ENCODE measurements around the gene ARHGAP19.
"Not testable (repeated sequence)": the region's sequence is repeated elsewhere in the genome, so short reads cannot be mapped to it uniquely, and the experiment has no call there.

Gene ARHGAP19

DNA sequence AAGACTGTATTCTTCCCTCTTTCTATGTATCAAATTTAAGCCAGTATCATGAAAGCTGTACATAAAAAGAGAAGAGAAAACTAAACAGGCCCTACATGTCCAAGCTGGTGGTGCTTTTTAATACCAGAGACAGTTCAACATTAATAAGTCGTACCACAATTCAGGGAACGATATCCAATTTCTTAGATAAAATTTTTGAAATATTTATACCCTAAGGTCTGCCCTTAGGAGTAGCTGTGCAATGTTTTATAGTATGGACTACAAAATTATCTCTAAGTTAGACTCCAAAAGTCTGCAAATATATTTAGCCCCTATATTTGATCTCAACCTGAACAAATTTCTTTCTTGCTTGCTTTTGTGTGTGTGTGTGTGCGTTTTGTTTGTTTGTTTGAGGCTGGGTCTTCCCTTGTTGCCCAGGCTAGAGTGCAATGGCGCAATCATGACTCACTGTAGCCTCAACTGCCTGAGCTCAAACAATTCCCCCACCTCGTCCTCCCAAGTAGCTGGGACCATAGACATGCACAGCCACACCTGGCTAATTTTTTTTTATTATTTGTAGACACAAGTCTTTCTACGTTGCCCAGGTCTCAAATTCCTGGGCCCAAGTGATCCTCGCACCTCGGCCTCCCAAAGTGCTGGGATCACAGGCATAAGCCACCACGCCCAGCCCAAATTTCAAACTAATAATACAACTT, 13.2 kb downstream of the ARHGAP19 start:
- DNase-seq (ENCODE audit: low read depth), result no peak

- DNase-seq (ENCODE audit: low read depth), result no peak
Observed at GRCh38 chr10:97278491-97278989, 13.9 kb downstream of the ARHGAP19 start.

GRCh38 chr10:97277551-97277950, 14.9 kb downstream of the ARHGAP19 start:
- DNase-seq (ENCODE audit: low read depth), result no peak

DNA sequence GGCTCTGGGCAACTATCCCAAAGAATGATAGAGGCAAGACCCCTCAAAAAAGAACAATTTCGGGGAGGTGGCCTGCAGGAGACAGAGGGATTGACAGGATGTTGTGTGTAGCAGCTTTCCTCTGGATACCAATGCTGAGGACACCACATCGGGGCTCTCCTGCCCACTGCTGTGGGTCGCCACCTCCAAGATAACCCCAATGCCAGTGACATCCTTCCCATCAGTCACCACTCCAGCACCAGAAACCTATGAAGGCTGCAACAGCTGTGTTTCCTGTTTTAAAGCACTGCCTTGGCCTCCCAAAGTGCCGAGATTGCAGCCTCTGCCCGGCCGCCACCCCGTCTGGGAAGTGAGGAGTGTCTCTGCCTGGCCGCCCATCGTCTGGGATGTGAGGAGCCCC, 17.6 kb downstream of the ARHGAP19 start:
- no peak for DNase-seq (ENCODE audit: low read depth)

GRCh38 chr10:97273700-97274099, 18.7 kb downstream of the ARHGAP19 start:
- no peak for DNase-seq (ENCODE audit: low read depth)

- DNase-seq (ENCODE audit: low read depth), result no peak
Observed at GRCh38 chr10:97270523-97271154, 21.8 kb downstream of the ARHGAP19 start.

DNA sequence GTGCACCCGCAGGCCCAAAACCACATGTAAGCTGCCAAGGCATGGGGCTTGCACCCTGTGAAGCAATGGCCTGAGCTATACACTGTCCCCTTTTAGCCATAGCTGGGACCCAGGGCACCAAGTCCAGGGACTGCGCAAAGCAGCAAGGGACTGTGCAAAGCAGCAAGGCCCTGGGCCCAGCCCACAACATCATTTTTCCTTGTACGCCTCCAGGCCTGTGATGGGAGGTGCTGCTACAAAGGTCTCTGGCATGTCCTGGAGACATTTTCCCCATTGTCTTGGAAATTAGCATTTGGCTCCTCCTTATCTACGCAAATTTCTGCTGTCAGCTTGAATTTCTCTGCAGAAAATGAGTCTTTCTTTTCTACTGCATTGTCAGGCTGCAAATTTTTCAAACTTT, 24.8 kb downstream of the ARHGAP19 start:
- no peak for DNase-seq (ENCODE audit: low read depth)

- not testable (repeated sequence) for DNase-seq (ENCODE audit: low read depth)
Observed at GRCh38 chr10:97265095-97265494, 27.3 kb downstream of the ARHGAP19 start.

DNA sequence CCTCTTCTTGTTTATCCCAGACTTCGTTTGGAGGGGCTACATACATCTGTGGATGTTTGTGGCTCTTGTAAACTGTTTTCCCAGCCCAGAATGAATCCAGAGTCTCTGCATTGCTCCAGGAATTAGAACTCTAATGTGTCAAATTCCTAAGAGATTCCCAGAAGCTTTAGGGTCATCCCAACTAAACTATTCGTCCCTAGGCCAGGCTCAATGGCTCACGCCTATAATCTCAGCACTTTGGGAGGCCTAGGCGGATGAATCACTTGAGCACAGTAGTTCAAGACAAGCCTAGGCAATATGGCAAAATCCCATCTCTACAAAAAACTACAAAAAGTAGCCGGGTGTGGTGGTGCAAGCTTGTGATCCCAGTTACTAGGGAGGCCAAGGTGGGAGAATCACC, 28.5 kb downstream of the ARHGAP19 start:
- DNase-seq (ENCODE audit: low read depth), result no peak

DNA sequence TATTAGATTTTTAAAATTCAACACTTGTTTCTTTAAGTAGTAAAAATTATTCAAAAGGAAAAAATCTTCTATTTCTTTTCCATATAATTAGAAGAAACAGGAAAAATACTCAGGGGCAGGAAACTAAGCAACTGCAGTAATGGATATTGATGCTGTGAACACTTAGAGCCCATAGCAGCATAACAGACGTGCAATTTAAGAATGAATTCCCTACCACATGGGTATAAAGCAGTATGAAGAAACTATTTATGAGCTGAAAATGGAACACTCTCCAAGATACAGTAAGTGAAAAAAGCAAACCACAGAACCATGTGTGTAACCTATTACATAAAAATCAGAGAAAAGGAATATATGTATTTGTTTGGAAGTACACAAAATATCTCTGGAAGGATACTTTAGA, 30.8 kb downstream of the ARHGAP19 start:
- no peak for DNase-seq (ENCODE audit: low read depth)

DNA sequence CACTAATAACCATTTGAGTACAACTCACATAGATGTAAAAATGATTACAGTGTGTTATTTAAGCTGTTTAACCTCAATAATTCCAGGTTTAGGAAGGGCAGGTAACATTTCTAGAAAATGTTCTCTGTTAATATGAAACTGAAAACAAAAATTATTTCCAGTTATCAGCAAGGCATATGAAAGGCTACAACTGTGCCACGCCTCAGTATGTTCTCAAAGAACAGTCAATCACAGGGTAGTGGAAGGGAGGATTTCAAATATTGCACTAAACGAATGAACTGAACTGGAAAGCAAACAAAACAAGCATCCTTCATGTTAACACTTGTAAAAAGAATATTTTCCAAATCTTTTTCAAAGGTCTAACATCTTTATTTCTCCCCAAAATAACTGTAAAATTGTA, 31.3 kb downstream of the ARHGAP19 start:
- DNase-seq (ENCODE audit: low read depth), result no peak

- no peak for DNase-seq (ENCODE audit: low read depth)
Observed at GRCh38 chr10:97259119-97259518, 33.3 kb downstream of the ARHGAP19 start.

- no peak for DNase-seq (ENCODE audit: low read depth)
Observed at GRCh38 chr10:97256356-97256755, 36.1 kb downstream of the ARHGAP19 start.

- DNase-seq (ENCODE audit: low read depth), result no peak
Observed at GRCh38 chr10:97255512-97256293, 36.7 kb downstream of the ARHGAP19 start.

DNA sequence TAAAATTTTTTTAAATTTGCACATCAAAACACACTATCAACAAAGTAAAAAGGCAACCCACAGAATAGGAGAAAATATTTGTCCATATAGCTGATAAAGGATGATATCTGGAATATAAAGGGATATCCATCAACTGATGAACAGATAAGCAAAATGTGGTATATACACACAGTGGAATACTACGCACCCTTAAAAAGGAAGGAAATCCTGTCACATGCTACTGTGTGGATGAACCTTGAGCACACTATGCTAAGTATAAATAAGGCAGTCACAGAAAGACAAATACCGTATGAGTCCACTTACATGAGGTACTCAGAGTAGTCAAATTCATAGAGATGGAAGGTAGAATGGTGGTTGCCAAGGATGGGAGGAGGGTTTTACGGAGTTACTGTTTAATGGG, 37.7 kb downstream of the ARHGAP19 start:
- DNase-seq (ENCODE audit: low read depth), result no peak

DNA sequence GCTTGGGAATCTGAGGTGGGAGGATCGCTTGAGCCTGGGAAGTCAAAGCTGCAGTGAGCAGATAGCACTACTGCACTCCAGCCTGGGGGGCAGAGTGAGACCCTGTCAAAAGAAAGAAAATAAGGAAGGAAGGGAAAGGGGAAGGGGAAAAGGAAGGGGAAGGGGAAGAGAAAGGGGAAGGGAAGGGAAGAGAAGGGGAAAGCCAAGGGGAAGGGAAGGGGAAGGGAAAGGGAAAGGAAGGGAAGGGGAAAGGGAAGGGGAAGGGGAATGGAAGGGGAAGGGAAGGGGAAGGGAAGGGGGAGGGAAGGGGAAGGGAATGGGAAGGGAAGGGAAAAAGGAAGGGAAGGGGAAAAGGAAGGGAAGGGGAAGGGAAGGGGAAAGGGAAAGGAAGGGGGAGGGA, 41.5 kb downstream of the ARHGAP19 start:
- no peak for DNase-seq (ENCODE audit: low read depth)

- DNase-seq (ENCODE audit: low read depth), result no peak
Observed at GRCh38 chr10:97243836-97244235, 48.6 kb downstream of the ARHGAP19 start.

DNA sequence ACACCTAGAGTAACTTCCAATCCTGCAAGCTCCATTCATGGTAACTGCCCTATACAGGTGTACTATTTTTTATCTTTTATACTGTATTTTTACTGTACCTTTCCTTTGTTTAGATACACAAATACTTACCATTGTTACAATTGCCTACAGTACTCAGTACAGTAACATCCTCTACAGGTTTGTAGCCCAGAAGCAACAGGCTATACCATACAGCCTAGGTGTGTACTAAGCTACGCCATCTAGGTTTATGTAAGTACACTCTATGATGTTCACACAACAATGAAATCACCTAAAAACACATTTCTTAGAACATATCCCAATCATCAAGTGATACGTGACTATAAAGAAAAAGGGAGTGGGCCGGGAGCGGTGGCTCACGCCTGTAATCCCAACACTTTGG, 53.6 kb downstream of the ARHGAP19 start:
- no peak for DNase-seq (ENCODE audit: low read depth)

DNA sequence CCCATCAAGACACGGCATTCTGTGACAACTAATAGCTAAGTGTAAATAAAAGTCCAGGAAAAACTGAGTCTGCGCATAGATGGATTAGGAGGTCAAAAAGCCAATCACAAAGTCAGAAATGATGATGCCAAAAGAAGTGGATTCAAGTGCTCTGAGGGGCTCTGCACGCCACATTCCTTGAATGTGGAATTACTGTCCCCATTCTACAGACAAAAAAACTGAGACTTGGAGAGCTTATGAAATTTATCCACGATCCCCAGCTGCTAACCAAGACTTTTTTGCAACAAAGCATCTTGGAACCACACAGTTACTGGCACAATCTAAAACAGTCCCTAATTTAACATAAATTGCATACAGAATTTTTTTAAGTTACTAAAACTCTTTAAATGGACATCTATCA, 57.1 kb downstream of the ARHGAP19 start:
- DNase-seq (ENCODE audit: low read depth), result no peak

DNA sequence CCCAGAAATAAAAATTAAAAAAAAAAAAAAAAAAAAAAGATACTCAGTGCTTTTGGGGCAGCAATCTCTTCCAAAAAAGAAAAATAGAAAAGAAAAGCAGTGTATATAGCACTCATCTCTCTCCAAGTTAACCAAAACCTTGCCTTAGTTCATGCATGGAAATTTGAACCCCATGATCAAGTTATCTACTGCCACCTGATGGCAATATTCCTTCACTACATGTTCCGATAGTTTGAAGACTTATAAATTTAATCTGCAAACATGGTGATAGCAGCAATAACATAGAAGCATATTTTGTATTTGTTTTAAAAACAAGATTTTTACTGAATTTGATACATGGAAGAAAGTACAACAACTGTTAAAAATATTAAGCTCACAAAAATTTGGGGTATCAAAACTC, 58.0 kb downstream of the ARHGAP19 start:
- no peak for DNase-seq (ENCODE audit: low read depth)

- DNase-seq (ENCODE audit: low read depth), result no peak
Observed at GRCh38 chr10:97230146-97230545, 62.3 kb downstream of the ARHGAP19 start.

GRCh38 chr10:97229322-97230015, 63.0 kb downstream of the ARHGAP19 start:
- no peak for DNase-seq (ENCODE audit: low read depth)
